ENCODE data around the gene ZFYVE1. TPM values are rescaled to one million over a fixed set of nuclear protein-coding genes. Genes with fewer than 3 reads are reported as not detected.
"Not testable (repeated sequence)": the region's sequence is repeated elsewhere in the genome, so short reads cannot be mapped to it uniquely, and the experiment has no call there.

The ZFYVE1 gene
- total RNA-seq, 6 experiments from 2014 or later, result 13.6 to 18.3 (median 15.6) TPM

DNA sequence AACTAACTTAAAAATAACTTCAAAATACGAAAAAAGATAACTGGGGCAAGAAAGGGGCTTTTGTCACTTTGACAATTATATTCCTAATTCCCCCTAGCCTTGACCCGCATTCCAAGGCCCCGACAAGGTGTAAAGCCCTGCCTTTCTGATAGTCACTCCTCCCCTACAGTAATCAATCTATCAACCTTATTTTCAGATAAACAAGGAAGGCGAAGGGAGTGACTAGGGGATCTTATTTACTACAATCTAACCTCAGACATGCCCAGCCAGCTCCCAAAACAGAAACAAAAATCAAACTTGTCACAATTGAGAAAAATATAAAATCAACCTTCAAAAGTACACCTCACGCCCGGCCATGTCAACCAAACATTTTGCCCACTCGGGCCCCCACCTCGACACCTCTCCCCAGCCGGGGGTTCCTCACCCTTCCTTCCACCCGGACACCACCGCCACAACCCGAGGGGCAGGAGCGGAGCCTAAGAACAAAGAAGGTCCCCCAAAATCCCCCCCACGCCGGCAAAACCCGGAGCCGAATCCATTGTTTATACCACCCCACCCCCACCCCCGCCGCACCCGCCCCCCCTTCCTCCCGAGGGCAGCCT is 562 bp downstream of the ZFYVE1 start:
- H3K4me3 Mint-ChIP-seq, result peak overlapping the region; percentile 99
- H3K27me3 Mint-ChIP-seq (ENCODE audit: insufficient read depth), result peaks cover 2% of the 10 kb centered on the region
- TF ChIP-seq, protein P1, sequence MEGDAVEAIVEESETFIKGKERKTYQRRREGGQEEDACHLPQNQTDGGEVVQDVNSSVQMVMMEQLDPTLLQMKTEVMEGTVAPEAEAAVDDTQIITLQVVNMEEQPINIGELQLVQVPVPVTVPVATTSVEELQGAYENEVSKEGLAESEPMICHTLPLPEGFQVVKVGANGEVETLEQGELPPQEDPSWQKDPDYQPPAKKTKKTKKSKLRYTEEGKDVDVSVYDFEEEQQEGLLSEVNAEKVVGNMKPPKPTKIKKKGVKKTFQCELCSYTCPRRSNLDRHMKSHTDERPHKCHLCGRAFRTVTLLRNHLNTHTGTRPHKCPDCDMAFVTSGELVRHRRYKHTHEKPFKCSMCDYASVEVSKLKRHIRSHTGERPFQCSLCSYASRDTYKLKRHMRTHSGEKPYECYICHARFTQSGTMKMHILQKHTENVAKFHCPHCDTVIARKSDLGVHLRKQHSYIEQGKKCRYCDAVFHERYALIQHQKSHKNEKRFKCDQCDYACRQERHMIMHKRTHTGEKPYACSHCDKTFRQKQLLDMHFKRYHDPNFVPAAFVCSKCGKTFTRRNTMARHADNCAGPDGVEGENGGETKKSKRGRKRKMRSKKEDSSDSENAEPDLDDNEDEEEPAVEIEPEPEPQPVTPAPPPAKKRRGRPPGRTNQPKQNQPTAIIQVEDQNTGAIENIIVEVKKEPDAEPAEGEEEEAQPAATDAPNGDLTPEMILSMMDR (IDR thresholded peaks at IDR 0.05), result no peak
- peaks cover 25% of the 10 kb centered on the region for H3K36me3 Mint-ChIP-seq (ENCODE audit: low read depth)
- peaks cover 46% of the 10 kb centered on the region for H3K4me1 Mint-ChIP-seq (ENCODE audit: low read depth)
- H3K27ac Mint-ChIP-seq, result peak overlapping the region; percentile 84
- DNase-seq, result no peak
- no peaks in the 10 kb centered on the region for H3K9me3 Mint-ChIP-seq

DNA sequence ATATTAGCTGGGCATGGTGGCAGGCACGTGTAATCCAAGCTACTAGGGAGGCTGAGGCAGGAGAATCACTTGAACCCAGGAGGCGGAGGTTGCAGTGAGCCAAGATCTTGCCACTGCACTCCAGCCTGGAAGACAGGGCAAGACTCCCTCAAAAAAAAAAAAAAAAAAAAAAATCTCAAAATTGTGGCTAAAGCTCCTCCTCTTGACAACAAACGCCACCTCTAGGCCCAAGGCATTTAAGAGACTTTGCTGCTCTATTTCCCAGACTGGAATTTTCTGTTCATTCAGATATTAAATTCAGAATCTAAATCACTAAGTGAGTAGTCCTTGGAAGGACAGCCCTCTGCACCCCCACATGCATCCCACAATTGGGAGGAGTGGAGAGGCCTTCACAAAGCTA is 1.4 kb downstream of the ZFYVE1 start:
- DNase-seq, result no peak
- H3K27ac Mint-ChIP-seq, result peak overlapping the region; percentile 84; the same call in 1 of the 2 replicates
- H3K4me1 Mint-ChIP-seq (ENCODE audit: low read depth), result peaks cover 46% of the 10 kb centered on the region
- TF ChIP-seq, protein P1 (IDR thresholded peaks at IDR 0.05), result no peak
- peaks cover 2% of the 10 kb centered on the region for H3K27me3 Mint-ChIP-seq (ENCODE audit: insufficient read depth)
- peak overlapping the region; percentile 99 for H3K4me3 Mint-ChIP-seq
- no peaks in the 10 kb centered on the region for H3K9me3 Mint-ChIP-seq
- H3K36me3 Mint-ChIP-seq (ENCODE audit: low read depth), result peaks cover 25% of the 10 kb centered on the region

DNA sequence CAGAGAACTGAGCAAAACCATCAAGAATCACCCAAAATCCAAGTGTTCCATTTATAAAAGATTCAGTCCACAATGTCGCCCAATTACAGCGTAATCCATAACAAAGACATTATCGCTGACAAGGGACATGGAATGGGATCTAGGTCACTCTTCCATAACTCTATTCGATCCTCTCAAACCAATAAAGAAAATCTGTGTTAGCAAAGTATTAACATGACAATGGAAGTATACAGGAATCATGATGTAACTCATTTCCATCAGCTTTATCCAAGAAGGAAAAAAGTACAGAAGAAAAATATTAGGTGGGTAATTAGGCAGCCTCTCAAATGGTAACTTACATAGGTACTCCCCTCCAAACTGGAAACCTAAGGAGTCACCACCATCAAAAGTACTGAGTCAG is 4.9 kb downstream of the ZFYVE1 start:
- peaks cover 38% of the 10 kb centered on the region for H3K4me1 Mint-ChIP-seq (ENCODE audit: low read depth)
- TF ChIP-seq, protein P1 (IDR thresholded peaks at IDR 0.05), result no peak
- H3K36me3 Mint-ChIP-seq (ENCODE audit: low read depth), result peaks cover 25% of the 10 kb centered on the region
- no peak for DNase-seq
- H3K9me3 Mint-ChIP-seq, result no peaks in the 10 kb centered on the region
- no peak overlapping the region for H3K4me3 Mint-ChIP-seq
- H3K27me3 Mint-ChIP-seq (ENCODE audit: insufficient read depth), result peaks cover 3% of the 10 kb centered on the region
- no peak overlapping the region for H3K27ac Mint-ChIP-seq

DNA sequence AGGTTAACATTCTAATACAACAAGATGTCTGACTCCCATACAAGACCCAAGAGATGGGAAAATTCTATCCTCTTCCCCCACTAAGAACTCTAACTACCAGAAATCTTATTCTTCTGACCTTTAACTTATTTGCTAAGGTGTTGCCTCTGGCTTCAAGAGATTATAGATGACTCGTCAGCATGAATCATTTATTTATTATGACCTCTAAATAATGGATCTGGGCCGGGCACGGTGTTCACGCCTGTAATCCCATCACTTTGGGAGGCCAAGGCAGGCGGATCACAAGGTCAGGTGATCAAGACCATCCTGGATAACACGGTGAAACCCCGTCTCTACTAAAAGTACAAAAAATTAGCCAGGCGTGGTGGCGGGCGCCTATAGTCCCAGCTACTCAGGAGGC is 10.9 kb downstream of the ZFYVE1 start:
- not testable (repeated sequence) for H3K27ac Mint-ChIP-seq; H3K9me3 Mint-ChIP-seq; DNase-seq; H3K27me3 Mint-ChIP-seq (ENCODE audit: insufficient read depth); H3K4me3 Mint-ChIP-seq
- Mint-ChIP-seq H3K36me3 (ENCODE audit: low read depth) (peaks cover 25% of the 10 kb centered on the region), H3K4me1 (ENCODE audit: low read depth) (peaks cover 20% of the 10 kb centered on the region)

DNA sequence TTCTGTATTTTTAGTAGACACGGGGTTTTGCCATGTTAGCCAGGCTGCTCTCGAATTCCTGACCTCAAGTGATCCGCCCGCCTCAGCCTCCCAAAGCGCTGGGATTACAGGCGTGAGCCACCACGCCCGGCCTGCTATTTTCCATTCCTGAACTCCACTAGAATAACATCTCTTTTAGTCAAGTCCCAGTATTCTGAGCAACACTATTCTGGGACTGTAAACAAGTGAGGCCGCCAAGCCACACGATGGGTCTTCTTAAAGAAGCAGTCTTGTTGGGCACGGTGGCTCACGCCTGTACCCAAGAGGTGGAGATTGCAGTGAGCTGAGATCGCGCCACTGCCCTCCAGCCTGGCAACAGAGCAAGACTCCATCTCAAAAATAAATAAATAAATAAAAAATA is 11.4 kb downstream of the ZFYVE1 start:
- Mint-ChIP-seq H3K4me1 (ENCODE audit: low read depth) (peaks cover 20% of the 10 kb centered on the region), H3K36me3 (ENCODE audit: low read depth) (peaks cover 25% of the 10 kb centered on the region)
- DNase-seq; H3K27me3 Mint-ChIP-seq (ENCODE audit: insufficient read depth); H3K9me3 Mint-ChIP-seq; H3K4me3 Mint-ChIP-seq; H3K27ac Mint-ChIP-seq: not testable (repeated sequence)

DNA sequence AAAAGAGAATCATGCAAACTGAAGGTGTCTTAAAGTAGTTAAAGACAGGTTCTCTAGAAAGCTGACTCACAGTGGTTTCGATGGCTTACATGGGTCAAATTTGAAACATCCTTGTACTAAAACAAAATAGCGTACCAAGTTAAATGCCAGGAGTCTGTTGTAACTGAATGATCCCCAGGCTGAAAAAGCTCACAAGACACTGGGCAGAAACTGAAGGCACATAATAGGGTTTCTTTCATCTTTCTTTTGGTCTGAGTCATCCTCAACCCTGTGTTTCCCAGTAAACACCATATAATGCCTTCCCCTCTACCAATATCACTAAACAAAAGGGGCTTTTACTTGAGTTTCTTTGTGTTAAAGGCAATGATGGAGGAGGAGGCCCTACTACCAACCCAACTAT is 12.8 kb downstream of the ZFYVE1 start:
- H3K4me3 Mint-ChIP-seq, result no peak overlapping the region
- peaks cover 26% of the 10 kb centered on the region for H3K36me3 Mint-ChIP-seq (ENCODE audit: low read depth)
- H3K4me1 Mint-ChIP-seq (ENCODE audit: low read depth), result peaks cover 20% of the 10 kb centered on the region
- no peak overlapping the region for H3K27ac Mint-ChIP-seq
- H3K9me3 Mint-ChIP-seq, result no peaks in the 10 kb centered on the region
- no peaks in the 10 kb centered on the region for H3K27me3 Mint-ChIP-seq (ENCODE audit: insufficient read depth)
- DNase-seq, result no peak
- TF ChIP-seq, protein P1 (IDR thresholded peaks at IDR 0.05), result no peak

DNA sequence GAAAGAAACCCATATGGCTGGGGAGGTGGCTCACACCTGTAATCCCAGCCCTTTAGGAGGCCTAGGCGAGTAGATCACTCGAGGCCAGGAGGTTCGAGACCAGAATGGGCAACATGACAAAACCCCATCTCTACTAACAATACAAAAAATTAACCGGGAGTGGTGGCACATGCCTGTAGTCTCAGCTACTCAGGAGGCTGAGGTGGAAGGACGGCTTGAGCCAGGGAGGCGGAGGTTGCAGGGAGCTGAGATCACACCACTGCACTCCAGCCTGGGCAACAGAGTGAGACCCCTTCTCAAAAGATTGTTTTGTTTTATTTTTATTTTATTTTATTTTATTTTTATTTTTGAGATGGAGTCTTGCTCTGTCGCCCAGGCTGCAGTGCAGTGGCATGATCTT is 15.7 kb downstream of the ZFYVE1 start:
- Mint-ChIP-seq H3K4me1 (ENCODE audit: low read depth) (peaks cover 30% of the 10 kb centered on the region), H3K36me3 (ENCODE audit: low read depth) (peaks cover 24% of the 10 kb centered on the region)
- not testable (repeated sequence) for H3K27ac Mint-ChIP-seq; H3K4me3 Mint-ChIP-seq; H3K27me3 Mint-ChIP-seq (ENCODE audit: insufficient read depth); H3K9me3 Mint-ChIP-seq; DNase-seq

Data from HFFc6 (cell line).